ENCODE measurements around the gene CCDC28A.

CCDC28A gene

GRCh38 chr6:138757136-138757535, 16.4 kb upstream of the CCDC28A start:
- H3K4me2 ChIP-seq: no peak overlapping the region
- H3K4me3 ChIP-seq: no peak overlapping the region
- no peaks in the 10 kb centered on the region for H3K36me3 ChIP-seq
- H3K9me3 ChIP-seq: no peaks in the 10 kb centered on the region
- no peaks in the 10 kb centered on the region for H3K27me3 ChIP-seq
- H3K27ac ChIP-seq: no peak overlapping the region
- H3K9ac ChIP-seq: no peak overlapping the region
- H3K4me1 ChIP-seq: no peaks in the 10 kb centered on the region
- TF ChIP-seq Cebpa-rat (IDR thresholded peaks at IDR 0.05): no peak
- no peaks in the 10 kb centered on the region for H4K20me1 ChIP-seq

- Histone ChIP-seq H3K4me1 (peaks cover 8% of the 10 kb centered on the region; the same call in 1 of the 2 replicates), H4K20me1 (no peaks in the 10 kb centered on the region), H3K27me3 (no peaks in the 10 kb centered on the region), H3K4me2 (no peak overlapping the region), H3K36me3 (no peaks in the 10 kb centered on the region), H3K27ac (no peak overlapping the region), H3K4me3 (no peak overlapping the region), H3K9me3 (no peaks in the 10 kb centered on the region), H3K9ac (no peak overlapping the region)
- no peak for TF ChIP-seq Cebpa-rat (IDR thresholded peaks at IDR 0.05)
Observed at GRCh38 chr6:138765896-138766655, 7.5 kb upstream of the CCDC28A start.

GRCh38 chr6:138769102-138769676, 4.4 kb upstream of the CCDC28A start:
- Histone ChIP-seq H3K27ac (no peak overlapping the region), H3K9me3 (no peaks in the 10 kb centered on the region), H3K27me3 (no peaks in the 10 kb centered on the region), H3K4me3 (no peak overlapping the region), H3K4me2 (peak overlapping the region; percentile 33; the same call in 1 of the 2 replicates), H3K36me3 (no peaks in the 10 kb centered on the region), H4K20me1 (no peaks in the 10 kb centered on the region), H3K9ac (no peak overlapping the region), H3K4me1 (peaks cover 19% of the 10 kb centered on the region)
- no peak for TF ChIP-seq Cebpa-rat (IDR thresholded peaks at IDR 0.05)

GRCh38 chr6:138772596-138773176, 883 bp upstream of the CCDC28A start:
- H3K9ac ChIP-seq: peak overlapping the region; percentile 92
- H3K9me3 ChIP-seq: no peaks in the 10 kb centered on the region
- H3K4me1 ChIP-seq: peaks cover 29% of the 10 kb centered on the region
- H3K36me3 ChIP-seq: 0 out of 2 replicates have a peak, but pooled peaks cover 4% of the 10 kb centered on the region
- no peaks in the 10 kb centered on the region for H3K27me3 ChIP-seq
- no peak for TF ChIP-seq Cebpa-rat (IDR thresholded peaks at IDR 0.05)
- peak overlapping the region; percentile 96 for H3K27ac ChIP-seq
- H3K4me2 ChIP-seq: peak overlapping the region; percentile 86
- no peaks in the 10 kb centered on the region for H4K20me1 ChIP-seq
- H3K4me3 ChIP-seq: peak overlapping the region; percentile 91

GRCh38 chr6:138774370-138774769, 801 bp downstream of the CCDC28A start:
- Histone ChIP-seq H3K36me3 (peaks cover 13% of the 10 kb centered on the region; the same call in 1 of the 2 replicates), H3K4me2 (peak overlapping the region; percentile 86), H3K4me1 (peaks cover 21% of the 10 kb centered on the region), H3K27me3 (no peaks in the 10 kb centered on the region), H3K27ac (no peak overlapping the region), H3K4me3 (peak overlapping the region; percentile 91), H3K9ac (peak overlapping the region; percentile 92), H3K9me3 (no peaks in the 10 kb centered on the region), H4K20me1 (no peaks in the 10 kb centered on the region)
- TF ChIP-seq Cebpa-rat (IDR thresholded peaks at IDR 0.05): no peak

- Histone ChIP-seq H3K4me1 (peaks cover 21% of the 10 kb centered on the region), H3K9me3 (no peaks in the 10 kb centered on the region), H3K4me2 (no peak overlapping the region), H3K4me3 (no peak overlapping the region), H3K27ac (no peak overlapping the region), H4K20me1 (no peaks in the 10 kb centered on the region), H3K36me3 (peaks cover 25% of the 10 kb centered on the region), H3K27me3 (no peaks in the 10 kb centered on the region), H3K9ac (no peak overlapping the region)
- TF ChIP-seq Cebpa-rat (IDR thresholded peaks at IDR 0.05): no peak
Observed at GRCh38 chr6:138776659-138777058, 3.1 kb downstream of the CCDC28A start.

GRCh38 chr6:138778331-138778730, 4.8 kb downstream of the CCDC28A start:
- H3K4me2 ChIP-seq: no peak overlapping the region
- no peak overlapping the region for H3K27ac ChIP-seq
- no peak overlapping the region for H3K4me3 ChIP-seq
- no peaks in the 10 kb centered on the region for H4K20me1 ChIP-seq
- peaks cover 33% of the 10 kb centered on the region for H3K36me3 ChIP-seq
- no peaks in the 10 kb centered on the region for H3K9me3 ChIP-seq
- no peak overlapping the region for H3K9ac ChIP-seq
- no peaks in the 10 kb centered on the region for H3K27me3 ChIP-seq
- no peak for TF ChIP-seq Cebpa-rat (IDR thresholded peaks at IDR 0.05)
- H3K4me1 ChIP-seq: peaks cover 13% of the 10 kb centered on the region

GRCh38 chr6:138782243-138782642, 8.7 kb downstream of the CCDC28A start:
- H3K4me3 ChIP-seq: no peak overlapping the region
- no peak for TF ChIP-seq Cebpa-rat (IDR thresholded peaks at IDR 0.05)
- H3K27ac ChIP-seq: no peak overlapping the region
- H4K20me1 ChIP-seq: no peaks in the 10 kb centered on the region
- no peak overlapping the region for H3K9ac ChIP-seq
- H3K36me3 ChIP-seq: peaks cover 55% of the 10 kb centered on the region
- H3K27me3 ChIP-seq: no peaks in the 10 kb centered on the region
- no peak overlapping the region for H3K4me2 ChIP-seq
- no peaks in the 10 kb centered on the region for H3K9me3 ChIP-seq
- no peaks in the 10 kb centered on the region for H3K4me1 ChIP-seq

- Histone ChIP-seq H3K4me3 (no peak overlapping the region), H3K9ac (no peak overlapping the region), H3K9me3 (no peaks in the 10 kb centered on the region), H3K4me1 (no peaks in the 10 kb centered on the region), H3K27ac (no peak overlapping the region), H3K36me3 (peaks cover 64% of the 10 kb centered on the region), H4K20me1 (no peaks in the 10 kb centered on the region), H3K4me2 (no peak overlapping the region), H3K27me3 (no peaks in the 10 kb centered on the region)
- TF ChIP-seq Cebpa-rat (IDR thresholded peaks at IDR 0.05): no peak
Observed at GRCh38 chr6:138785079-138785478, 11.5 kb downstream of the CCDC28A start.

- no peaks in the 10 kb centered on the region for H3K9me3 ChIP-seq
- no peak overlapping the region for H3K4me2 ChIP-seq
- no peak overlapping the region for H3K27ac ChIP-seq
- no peak overlapping the region for H3K9ac ChIP-seq
- no peaks in the 10 kb centered on the region for H3K4me1 ChIP-seq
- H3K36me3 ChIP-seq: peaks cover 66% of the 10 kb centered on the region
- no peaks in the 10 kb centered on the region for H4K20me1 ChIP-seq
- no peak for TF ChIP-seq Cebpa-rat (IDR thresholded peaks at IDR 0.05)
- no peaks in the 10 kb centered on the region for H3K27me3 ChIP-seq
- H3K4me3 ChIP-seq: no peak overlapping the region
Observed at GRCh38 chr6:138785980-138786379, 12.4 kb downstream of the CCDC28A start.

Measured in BLaER1 (cell line).